Neural cell (in vitro differentiated cells): ENCODE data around the gene C19orf73.

Experiments used
- CTCF ChIP-seq: fragments of 450-650 bp; IDR thresholded peaks from 2 replicates; pipeline ENCODE4 v1.5.1; 2014; ENCODE audit warnings: antibody characterized with exemption, mild to moderate bottlenecking, moderate library complexity; ENCODE audit not compliant: poor library complexity, severe bottlenecking
- POLR2AphosphoS5 ChIP-seq: IDR thresholded peaks from 2 replicates; pipeline ENCODE4 v1.6.1; 2012
- RAD21 ChIP-seq: fragments of 450-650 bp; conservative IDR thresholded peaks from 2 replicates; pipeline ENCODE4 v1.6.1; 2014; ENCODE audit warnings: antibody characterized with exemption, mild to moderate bottlenecking, moderate library complexity
- SMC3 ChIP-seq: fragments of 450-650 bp; conservative IDR thresholded peaks from 2 replicates; pipeline ENCODE4 v1.6.1; 2014; ENCODE audit warnings: antibody characterized with exemption, mild to moderate bottlenecking, moderate library complexity; ENCODE audit not compliant: poor library complexity
- TF ChIP-seq, protein P1 (sequence below): IDR thresholded peaks from 2 replicates; pipeline ENCODE4 v1.6.1; 2012; ENCODE audit warnings: borderline replicate concordance

- no peak for TF ChIP-seq RAD21
- TF ChIP-seq CTCF = no peak
- TF ChIP-seq, protein P1, sequence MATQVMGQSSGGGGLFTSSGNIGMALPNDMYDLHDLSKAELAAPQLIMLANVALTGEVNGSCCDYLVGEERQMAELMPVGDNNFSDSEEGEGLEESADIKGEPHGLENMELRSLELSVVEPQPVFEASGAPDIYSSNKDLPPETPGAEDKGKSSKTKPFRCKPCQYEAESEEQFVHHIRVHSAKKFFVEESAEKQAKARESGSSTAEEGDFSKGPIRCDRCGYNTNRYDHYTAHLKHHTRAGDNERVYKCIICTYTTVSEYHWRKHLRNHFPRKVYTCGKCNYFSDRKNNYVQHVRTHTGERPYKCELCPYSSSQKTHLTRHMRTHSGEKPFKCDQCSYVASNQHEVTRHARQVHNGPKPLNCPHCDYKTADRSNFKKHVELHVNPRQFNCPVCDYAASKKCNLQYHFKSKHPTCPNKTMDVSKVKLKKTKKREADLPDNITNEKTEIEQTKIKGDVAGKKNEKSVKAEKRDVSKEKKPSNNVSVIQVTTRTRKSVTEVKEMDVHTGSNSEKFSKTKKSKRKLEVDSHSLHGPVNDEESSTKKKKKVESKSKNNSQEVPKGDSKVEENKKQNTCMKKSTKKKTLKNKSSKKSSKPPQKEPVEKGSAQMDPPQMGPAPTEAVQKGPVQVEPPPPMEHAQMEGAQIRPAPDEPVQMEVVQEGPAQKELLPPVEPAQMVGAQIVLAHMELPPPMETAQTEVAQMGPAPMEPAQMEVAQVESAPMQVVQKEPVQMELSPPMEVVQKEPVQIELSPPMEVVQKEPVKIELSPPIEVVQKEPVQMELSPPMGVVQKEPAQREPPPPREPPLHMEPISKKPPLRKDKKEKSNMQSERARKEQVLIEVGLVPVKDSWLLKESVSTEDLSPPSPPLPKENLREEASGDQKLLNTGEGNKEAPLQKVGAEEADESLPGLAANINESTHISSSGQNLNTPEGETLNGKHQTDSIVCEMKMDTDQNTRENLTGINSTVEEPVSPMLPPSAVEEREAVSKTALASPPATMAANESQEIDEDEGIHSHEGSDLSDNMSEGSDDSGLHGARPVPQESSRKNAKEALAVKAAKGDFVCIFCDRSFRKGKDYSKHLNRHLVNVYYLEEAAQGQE = no peak
- no peak for TF ChIP-seq POLR2AphosphoS5
- TF ChIP-seq SMC3 = no peak
Measured at GRCh38 chr19:49111218-49111998, 7.5 kb downstream of the C19orf73 start.
